HepG2 (cell line): Measurements from ENCODE around the gene PLIN3. TPM values are rescaled to one million over a fixed set of nuclear protein-coding genes. Genes with fewer than 3 reads are reported as not detected.

Experiments
- BRCA1 ChIP-seq: sonication (generic); formaldehyde crosslinking; IDR thresholded peaks from 2 replicates; pipeline ENCODE4 v1.4.0; 2020; ENCODE audit warnings: missing genetic modification reagents
- FOXJ3 ChIP-seq: sonication (generic); formaldehyde crosslinking; IDR thresholded peaks from 2 replicates; pipeline ENCODE4 v1.4.0; 2020; ENCODE audit warnings: missing genetic modification reagents, mild to moderate bottlenecking, borderline replicate concordance
- GABPA ChIP-seq, 2 experiments: IDR thresholded peaks; 2 replicates each; pipeline ENCODE4 v1.6.1; 2011 to 2016; ENCODE audit warnings: low read depth in 2 of 2, low read length in 1 of 2, missing biosample characterization in 1 of 2, missing genetic modification characterization in 1 of 2
- IKZF4 ChIP-seq: sonication (generic); formaldehyde crosslinking; IDR thresholded peaks from 2 replicates; pipeline ENCODE4 v1.5.1; 2020; ENCODE audit warnings: borderline replicate concordance, mild to moderate bottlenecking, low read depth, missing genetic modification reagents; ENCODE audit errors: not compliant biosample characterization
- MED1 ChIP-seq: sonication (generic); formaldehyde crosslinking; IDR thresholded peaks from 2 replicates; pipeline ENCODE4 v1.4.0; 2020; ENCODE audit warnings: missing genetic modification reagents
- MED13 ChIP-seq: sonication (generic); formaldehyde crosslinking; IDR thresholded peaks from 2 replicates; pipeline ENCODE4 v1.5.0; 2020; ENCODE audit warnings: missing genetic modification reagents
- MTF2 ChIP-seq: sonication (generic); formaldehyde crosslinking; IDR thresholded peaks from 2 replicates; pipeline ENCODE4 v1.5.0; 2020; ENCODE audit warnings: missing genetic modification reagents, borderline replicate concordance
- SNAPC4 ChIP-seq: sonication (generic); formaldehyde crosslinking; IDR thresholded peaks from 2 replicates; pipeline ENCODE4 v1.4.0; 2020; ENCODE audit warnings: mild to moderate bottlenecking, missing genetic modification reagents
- SP4 ChIP-seq: sonication (generic); formaldehyde crosslinking; IDR thresholded peaks from 2 replicates; pipeline ENCODE4 v1.8.1; 2023; ENCODE audit warnings: mild to moderate bottlenecking, missing genetic modification reagents
- THRA ChIP-seq: sonication (generic); formaldehyde crosslinking; IDR thresholded peaks from 2 replicates; pipeline ENCODE4 v1.4.0; 2020; ENCODE audit warnings: missing genetic modification reagents, borderline replicate concordance
- ZBTB20 ChIP-seq: sonication (generic); formaldehyde crosslinking; IDR thresholded peaks from 2 replicates; pipeline ENCODE4 v1.8.1; 2023; ENCODE audit warnings: missing genetic modification reagents, low read depth, mild to moderate bottlenecking, borderline replicate concordance
- ZNF12 ChIP-seq: sonication (generic); formaldehyde crosslinking; IDR thresholded peaks from 2 replicates; pipeline ENCODE4 v1.5.0; 2020; ENCODE audit warnings: missing genetic modification reagents
- ZNF224 ChIP-seq: sonication (generic); formaldehyde crosslinking; IDR thresholded peaks from 2 replicates; pipeline ENCODE4 v1.5.0; 2020; ENCODE audit warnings: mild to moderate bottlenecking, missing genetic modification reagents
- ZNF44 ChIP-seq: sonication (generic); formaldehyde crosslinking; IDR thresholded peaks from 2 replicates; pipeline ENCODE4 v1.5.1; 2020; ENCODE audit warnings: mild to moderate bottlenecking, missing genetic modification reagents
- ZNF460 ChIP-seq: sonication (generic); formaldehyde crosslinking; IDR thresholded peaks from 2 replicates; pipeline ENCODE4 v1.5.1; 2020; ENCODE audit warnings: missing genetic modification reagents, mild to moderate bottlenecking, borderline replicate concordance
- ZNF558 ChIP-seq: sonication (generic); formaldehyde crosslinking; IDR thresholded peaks from 2 replicates; pipeline ENCODE4 v1.9.0; 2022; ENCODE audit warnings: mild to moderate bottlenecking, missing genetic modification reagents, borderline replicate concordance
- polyA plus RNA-seq, 8 experiments: library from polyadenylated mRNA; depleted of rRNA in 3 of 8; stranded (reverse) in 7 of 8; unstranded in 1 of 8; fragments of >200 nt; fragmentation: Illumina TruSeq in 4 of 8; extraction: Trizol in 4 of 8; gene quantifications; 2 replicates each; pipeline versions ENCODE4 v1.2.1 to v1.2.3, GENCODE V29; 2011 to 2016; ENCODE audit warnings: low read depth in 4 of 8, missing spikeins in 1 of 8, mixed read lengths in 1 of 8; ENCODE audit not compliant: insufficient read depth in 1 of 8
- total RNA-seq, 5 experiments: library from RNA; depleted of rRNA; stranded (reverse); fragments of >200 nt; fragmentation: Illumina TruSeq; extraction: Trizol; gene quantifications; 2 replicates each; pipeline ENCODE4 v1.2.3, GENCODE V29; 2016; ENCODE audit warnings: low read depth in 1 of 5
- TF ChIP-seq, protein P1 (sequence below): sonication (generic); formaldehyde crosslinking; IDR thresholded peaks from 2 replicates; pipeline ENCODE4 v1.5.0; 2020; ENCODE audit warnings: mild to moderate bottlenecking, missing genetic modification reagents, moderate library complexity
- TF ChIP-seq, protein P2 (sequence below): IDR thresholded peaks from 2 replicates; pipeline ENCODE4 v1.6.1; 2018; ENCODE audit warnings: missing genetic modification reagents, mild to moderate bottlenecking, missing compliant biosample characterization

PLIN3 gene
- total and polyA plus RNA-seq, 2 of the 13 experiments (the other 11 are each of a cell fraction or from before 2014, with no cell fraction given), result 49.3 to 57.9 TPM

- no peak for TF ChIP-seq BRCA1
- no peak for TF ChIP-seq ZBTB20 (CRISPR knock-in tag)
- no peak for TF ChIP-seq MTF2 (CRISPR knock-in tag)
- peak; percentile 97 for TF ChIP-seq SP4 (CRISPR knock-in tag)
- TF ChIP-seq FOXJ3 (CRISPR knock-in tag), result no peak
- TF ChIP-seq ZNF12 (CRISPR knock-in tag), result no peak
- no peak for TF ChIP-seq ZNF44 (CRISPR knock-in tag)
- TF ChIP-seq, protein P1, sequence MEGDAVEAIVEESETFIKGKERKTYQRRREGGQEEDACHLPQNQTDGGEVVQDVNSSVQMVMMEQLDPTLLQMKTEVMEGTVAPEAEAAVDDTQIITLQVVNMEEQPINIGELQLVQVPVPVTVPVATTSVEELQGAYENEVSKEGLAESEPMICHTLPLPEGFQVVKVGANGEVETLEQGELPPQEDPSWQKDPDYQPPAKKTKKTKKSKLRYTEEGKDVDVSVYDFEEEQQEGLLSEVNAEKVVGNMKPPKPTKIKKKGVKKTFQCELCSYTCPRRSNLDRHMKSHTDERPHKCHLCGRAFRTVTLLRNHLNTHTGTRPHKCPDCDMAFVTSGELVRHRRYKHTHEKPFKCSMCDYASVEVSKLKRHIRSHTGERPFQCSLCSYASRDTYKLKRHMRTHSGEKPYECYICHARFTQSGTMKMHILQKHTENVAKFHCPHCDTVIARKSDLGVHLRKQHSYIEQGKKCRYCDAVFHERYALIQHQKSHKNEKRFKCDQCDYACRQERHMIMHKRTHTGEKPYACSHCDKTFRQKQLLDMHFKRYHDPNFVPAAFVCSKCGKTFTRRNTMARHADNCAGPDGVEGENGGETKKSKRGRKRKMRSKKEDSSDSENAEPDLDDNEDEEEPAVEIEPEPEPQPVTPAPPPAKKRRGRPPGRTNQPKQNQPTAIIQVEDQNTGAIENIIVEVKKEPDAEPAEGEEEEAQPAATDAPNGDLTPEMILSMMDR, result no peak
- TF ChIP-seq GABPA (IDR thresholded peaks at IDR 0.05; ENCODE audit: low read depth, low read length), result no peak
- peak; percentile 32; the same call in 1 of the 2 replicates for TF ChIP-seq GABPA (CRISPR knock-in tag; IDR thresholded peaks at IDR 0.05; ENCODE audit: low read depth)
- TF ChIP-seq SNAPC4, result 0 out of 2 replicates have a peak, but pooled peaks have one; percentile 54
- peak; percentile 88; the same call in 1 of the 2 replicates for TF ChIP-seq ZNF558 (CRISPR knock-in tag)
- TF ChIP-seq IKZF4 (CRISPR knock-in tag), result no peak
- no peak for TF ChIP-seq ZNF224 (CRISPR knock-in tag)
- TF ChIP-seq ZNF460 (CRISPR knock-in tag), result no peak; the same call in 1 of the 2 replicates
- TF ChIP-seq MED1, result peak; percentile 44; the same call in 1 of the 2 replicates
- TF ChIP-seq, protein P2, sequence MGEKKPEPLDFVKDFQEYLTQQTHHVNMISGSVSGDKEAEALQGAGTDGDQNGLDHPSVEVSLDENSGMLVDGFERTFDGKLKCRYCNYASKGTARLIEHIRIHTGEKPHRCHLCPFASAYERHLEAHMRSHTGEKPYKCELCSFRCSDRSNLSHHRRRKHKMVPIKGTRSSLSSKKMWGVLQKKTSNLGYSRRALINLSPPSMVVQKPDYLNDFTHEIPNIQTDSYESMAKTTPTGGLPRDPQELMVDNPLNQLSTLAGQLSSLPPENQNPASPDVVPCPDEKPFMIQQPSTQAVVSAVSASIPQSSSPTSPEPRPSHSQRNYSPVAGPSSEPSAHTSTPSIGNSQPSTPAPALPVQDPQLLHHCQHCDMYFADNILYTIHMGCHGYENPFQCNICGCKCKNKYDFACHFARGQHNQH, result peak; percentile 57; the same call in 1 of the 2 replicates
- TF ChIP-seq MED13 (CRISPR knock-in tag), result no peak
- TF ChIP-seq THRA (CRISPR knock-in tag), result no peak
These were observed at the start of gene PLIN3 (continued) for GRCh38 chr19:4867534-4868285.
